Karpas-422 (cell line): ENCODE results near the gene HSPA4. TPM values are rescaled to one million over a fixed set of nuclear protein-coding genes. Genes with fewer than 3 reads are reported as not detected.

Experiments used
- DNase-seq: peaks from one replicate; pipeline ENCODE4 v3.0.0-alpha.2; 2015
- H2AFZ ChIP-seq: fragments of 200-600 bp; sonication (generic); 2 replicates; pipeline ENCODE4 v1.6.1; 2014; ENCODE audit warnings: antibody characterized with exemption, low read length, mixed read lengths
- H3K27ac ChIP-seq: fragments of 200-600 bp; sonication (generic); 2 replicates; pipeline ENCODE4 v1.5.1; 2014; ENCODE audit warnings: mild to moderate bottlenecking, low read length, moderate library complexity
- H3K27me3 ChIP-seq: fragments of 200-600 bp; sonication (generic); 2 replicates; pipeline ENCODE4 v1.6.1; 2014; ENCODE audit warnings: low read length, mixed read lengths
- H3K36me3 ChIP-seq: fragments of 200-600 bp; sonication (generic); 2 replicates; pipeline ENCODE4 v1.6.1; 2014; ENCODE audit warnings: low read length, mixed read lengths; ENCODE audit not compliant: insufficient read depth
- H3K4me1 ChIP-seq: fragments of 200-600 bp; sonication (generic); 2 replicates; pipeline ENCODE4 v1.6.1; 2014; ENCODE audit warnings: mild to moderate bottlenecking, low read length, mixed read lengths
- H3K4me2 ChIP-seq: fragments of 200-600 bp; sonication (generic); 2 replicates; pipeline ENCODE4 v1.6.1; 2014; ENCODE audit warnings: low read length, low read depth, mild to moderate bottlenecking; ENCODE audit not compliant: poor library complexity, severe bottlenecking
- H3K4me3 ChIP-seq: fragments of 200-600 bp; sonication (generic); 2 replicates; pipeline ENCODE4 v1.5.1; 2014; ENCODE audit warnings: mild to moderate bottlenecking, antibody characterized with exemption, low read length, mixed read lengths
- H3K79me2 ChIP-seq: fragments of 200-600 bp; sonication (generic); 2 replicates; pipeline ENCODE4 v1.6.1; 2014; ENCODE audit warnings: mild to moderate bottlenecking, low read length, mixed read lengths
- H3K9ac ChIP-seq: fragments of 200-600 bp; sonication (generic); 2 replicates; pipeline ENCODE4 v1.6.0; 2014; ENCODE audit warnings: low read length
- H3K9me2 ChIP-seq: fragments of 200-600 bp; sonication (generic), shearing (Covaris generic); replicated peaks from 2 replicates; pipeline ENCODE4 v1.6.0; 2014; ENCODE audit warnings: mild to moderate bottlenecking, low read length, moderate library complexity; ENCODE audit not compliant: insufficient read depth
- H3K9me3 ChIP-seq: fragments of 300-700, 200-600 bp; sonication (generic); 2 replicates; pipeline ENCODE4 v1.6.1; 2014; ENCODE audit warnings: low read length, mixed read lengths
- H4K20me1 ChIP-seq: fragments of 200-600 bp; sonication (generic); 2 replicates; pipeline ENCODE4 v1.6.1; 2014; ENCODE audit warnings: mild to moderate bottlenecking, antibody characterized with exemption, low read length, low read depth; ENCODE audit not compliant: insufficient read depth
- total RNA-seq: library from RNA; depleted of rRNA; stranded (reverse); fragments of >200 nt; shearing (Covaris generic); gene quantifications from 2 replicates; pipeline ENCODE4 v1.2.3, GENCODE V29; 2014; ENCODE audit warnings: low replicate concordance

The HSPA4 gene
- total RNA-seq, 1 experiment from 2014 or later: 122 TPM

- Histone ChIP-seq H3K4me1 (no peaks in the 10 kb centered on the region), H3K36me3 (peaks cover 74% of the 10 kb centered on the region), H3K4me2 (no peak overlapping the region), H4K20me1 (peaks cover 10% of the 10 kb centered on the region; the same call in 1 of the 2 replicates), H2AFZ (no peak overlapping the region), H3K4me3 (no peak overlapping the region), H3K9me2 (no peaks in the 10 kb centered on the region), H3K27ac (no peak overlapping the region), H3K9ac (no peak overlapping the region), H3K79me2 (peaks cover 63% of the 10 kb centered on the region), H3K9me3 (no peaks in the 10 kb centered on the region), H3K27me3 (no peaks in the 10 kb centered on the region)
- DNase-seq: no peak
Observed at GRCh38 chr5:133088064-133088463, 36.3 kb downstream of the HSPA4 start.

- Histone ChIP-seq H3K4me3 (no peak overlapping the region), H3K27me3 (no peaks in the 10 kb centered on the region), H3K79me2 (peaks cover 44% of the 10 kb centered on the region), H3K9me2 (no peaks in the 10 kb centered on the region), H4K20me1 (peaks cover 9% of the 10 kb centered on the region; the same call in 1 of the 2 replicates), H2AFZ (no peak overlapping the region), H3K36me3 (peaks cover 85% of the 10 kb centered on the region), H3K4me2 (no peak overlapping the region), H3K9ac (no peak overlapping the region), H3K4me1 (no peaks in the 10 kb centered on the region), H3K27ac (no peak overlapping the region), H3K9me3 (no peaks in the 10 kb centered on the region)
- no peak for DNase-seq
Observed at GRCh38 chr5:133091034-133091433, 39.2 kb downstream of the HSPA4 start.

GRCh38 chr5:133106343-133106742 lies 54.5 kb downstream of the HSPA4 start:
- Histone ChIP-seq H3K36me3 (peaks cover 37% of the 10 kb centered on the region; the same call in 1 of the 2 replicates), H3K9ac (no peak overlapping the region), H4K20me1 (0 out of 2 replicates have a peak, but pooled peaks cover 8% of the 10 kb centered on the region), H3K9me3 (no peaks in the 10 kb centered on the region), H3K4me3 (no peak overlapping the region), H2AFZ (no peak overlapping the region), H3K79me2 (no peaks in the 10 kb centered on the region), H3K9me2 (no peaks in the 10 kb centered on the region), H3K27ac (peak overlapping the region; percentile 35; the same call in 1 of the 2 replicates), H3K27me3 (no peaks in the 10 kb centered on the region), H3K4me1 (peaks cover 55% of the 10 kb centered on the region), H3K4me2 (no peak overlapping the region)
- no peak for DNase-seq

GRCh38 chr5:133106761-133107572 lies 55.2 kb downstream of the HSPA4 start:
- Histone ChIP-seq H3K36me3 (peaks cover 34% of the 10 kb centered on the region; the same call in 1 of the 2 replicates), H3K9me2 (no peaks in the 10 kb centered on the region), H3K4me1 (peaks cover 54% of the 10 kb centered on the region), H3K27me3 (no peaks in the 10 kb centered on the region), H2AFZ (no peak overlapping the region), H3K79me2 (no peaks in the 10 kb centered on the region), H3K4me2 (no peak overlapping the region), H3K4me3 (no peak overlapping the region), H3K9me3 (no peaks in the 10 kb centered on the region), H4K20me1 (0 out of 2 replicates have a peak, but pooled peaks cover 8% of the 10 kb centered on the region), H3K9ac (no peak overlapping the region), H3K27ac (no peak overlapping the region)
- no peak for DNase-seq

GRCh38 chr5:133108481-133108921 lies 56.7 kb downstream of the HSPA4 start:
- Histone ChIP-seq H3K4me3 (no peak overlapping the region), H3K9me3 (no peaks in the 10 kb centered on the region), H3K27ac (no peak overlapping the region), H3K27me3 (no peaks in the 10 kb centered on the region), H3K9me2 (no peaks in the 10 kb centered on the region), H4K20me1 (0 out of 2 replicates have a peak, but pooled peaks cover 8% of the 10 kb centered on the region), H3K9ac (no peak overlapping the region), H3K36me3 (peaks cover 22% of the 10 kb centered on the region; the same call in 1 of the 2 replicates), H2AFZ (no peak overlapping the region), H3K4me1 (peaks cover 44% of the 10 kb centered on the region), H3K79me2 (no peaks in the 10 kb centered on the region), H3K4me2 (peak overlapping the region; percentile 54)
- DNase-seq: peak; percentile 82

GRCh38 chr5:133109655-133110483 lies 58.1 kb downstream of the HSPA4 start:
- no peak overlapping the region for H3K27ac ChIP-seq
- no peak overlapping the region for H3K9ac ChIP-seq
- H3K4me3 ChIP-seq: no peak overlapping the region
- peaks cover 31% of the 10 kb centered on the region for H3K4me1 ChIP-seq
- H3K27me3 ChIP-seq: no peaks in the 10 kb centered on the region
- no peaks in the 10 kb centered on the region for H3K79me2 ChIP-seq
- H3K9me2 ChIP-seq: no peaks in the 10 kb centered on the region
- DNase-seq: no peak
- 0 out of 2 replicates have a peak, but pooled peaks cover 5% of the 10 kb centered on the region for H4K20me1 ChIP-seq
- no peak overlapping the region for H3K4me2 ChIP-seq
- H3K36me3 ChIP-seq: peaks cover 8% of the 10 kb centered on the region; the same call in 1 of the 2 replicates
- no peaks in the 10 kb centered on the region for H3K9me3 ChIP-seq
- no peak overlapping the region for H2AFZ ChIP-seq

- H3K4me3 ChIP-seq: no peak overlapping the region
- H3K9me3 ChIP-seq: no peaks in the 10 kb centered on the region
- H3K4me2 ChIP-seq: no peak overlapping the region
- H3K27ac ChIP-seq: no peak overlapping the region
- H3K79me2 ChIP-seq: no peaks in the 10 kb centered on the region
- H3K27me3 ChIP-seq: no peaks in the 10 kb centered on the region
- no peaks in the 10 kb centered on the region for H3K9me2 ChIP-seq
- no peaks in the 10 kb centered on the region for H4K20me1 ChIP-seq
- peaks cover 22% of the 10 kb centered on the region for H3K4me1 ChIP-seq
- H2AFZ ChIP-seq: no peak overlapping the region
- H3K36me3 ChIP-seq: no peaks in the 10 kb centered on the region
- no peak for DNase-seq
- H3K9ac ChIP-seq: no peak overlapping the region
Observed at GRCh38 chr5:133110709-133111108, 58.9 kb downstream of the HSPA4 start.

GRCh38 chr5:133111299-133111698 lies 59.5 kb downstream of the HSPA4 start:
- Histone ChIP-seq H3K4me3 (no peak overlapping the region), H3K9ac (no peak overlapping the region), H3K27ac (no peak overlapping the region), H3K4me1 (peaks cover 18% of the 10 kb centered on the region), H3K27me3 (no peaks in the 10 kb centered on the region), H4K20me1 (no peaks in the 10 kb centered on the region), H2AFZ (no peak overlapping the region), H3K9me3 (no peaks in the 10 kb centered on the region), H3K9me2 (no peaks in the 10 kb centered on the region), H3K4me2 (no peak overlapping the region), H3K79me2 (no peaks in the 10 kb centered on the region), H3K36me3 (no peaks in the 10 kb centered on the region)
- DNase-seq: peak; percentile 93
